ENCODE data around the gene CBLC. TPM values are rescaled to one million over a fixed set of nuclear protein-coding genes. Genes with fewer than 3 reads are reported as not detected.

The CBLC gene
- total and polyA plus RNA-seq, 10 of the 15 experiments (the other 5 are each of a cell fraction or from before 2014, with no cell fraction given), result not detected

DNA sequence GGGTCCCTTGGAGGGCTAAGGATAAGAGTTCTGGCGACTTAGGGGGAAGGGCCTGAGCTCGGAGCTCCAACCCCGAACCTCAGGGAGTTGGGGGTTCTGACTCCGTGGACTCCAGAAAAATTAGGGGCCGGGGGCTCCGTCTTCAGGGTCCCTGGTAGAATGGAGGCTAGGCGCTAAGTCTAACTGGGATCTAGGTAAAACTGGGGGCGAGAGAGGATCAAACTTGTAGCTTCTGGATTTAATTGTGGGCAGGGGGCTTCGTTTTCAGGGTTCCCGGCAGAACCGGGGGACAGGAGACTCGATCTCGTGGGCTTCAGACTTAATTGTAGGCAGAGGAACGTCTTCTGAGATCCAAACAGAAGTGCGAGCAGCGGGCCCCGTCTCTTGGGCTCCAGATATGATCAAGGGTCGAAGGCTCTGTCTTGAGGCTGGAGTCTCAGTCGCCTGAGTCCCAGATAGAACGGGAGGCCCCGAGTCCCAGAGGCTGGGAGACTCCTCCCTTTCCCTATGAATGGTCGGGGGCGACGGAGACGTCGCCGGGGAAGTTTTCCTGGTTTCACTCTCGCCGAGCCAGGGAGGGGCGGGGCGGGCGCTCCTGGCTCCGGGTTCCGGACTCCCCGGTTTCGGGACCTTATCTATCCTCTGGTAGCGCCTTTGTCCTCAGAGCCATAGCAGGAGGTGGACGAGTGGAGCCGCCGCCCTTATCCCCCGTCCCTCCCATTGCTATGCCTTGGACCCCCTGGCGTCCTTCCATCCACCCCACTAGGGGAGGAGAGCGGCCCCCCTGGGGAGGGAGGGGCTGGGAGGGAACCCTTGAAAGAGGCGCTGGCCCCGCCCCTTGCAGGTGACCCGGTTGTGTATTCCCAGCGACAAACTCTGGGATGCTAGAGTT, 69.7 kb downstream of the CBLC start:
- CTCF ChIA-PET, result interaction anchor here (0.6 kb wide), 1 partner anchor 17 kb away, joined by 3 read pairs; no protein-coding TSS in a partner anchor
- H3K27ac ChIP-seq (ENCODE audit: control insufficient read depth, insufficient read depth), result no peak overlapping the region
- RAD21 ChIA-PET (ENCODE audit: unreplicated experiment), result no interaction called here
- intact Hi-C loops (cut with micrococcal nuclease; ENCODE audit: unreplicated experiment), result loop anchor here (5.0 to 10.0 kb wide), 2 partner anchors 45 to 193 kb away; partner anchors contain the start of gene TOMM40
- H3K36me3 ChIP-seq (ENCODE audit: control insufficient read depth in 2 of 2, insufficient read depth in 2 of 2, low read length in 1 of 2), result no peaks in the 10 kb centered on the region
- H4K20me1 ChIP-seq (ENCODE audit: control insufficient read depth, insufficient read depth), result no peaks in the 10 kb centered on the region
- no peak for FAIRE-seq
- H3K9me3 ChIP-seq (replicated peaks; ENCODE audit: control insufficient read depth, insufficient read depth, low read length), result no peaks in the 10 kb centered on the region
- no peak overlapping the region for H3K4me2 ChIP-seq (ENCODE audit: control insufficient read depth, insufficient read depth)
- in situ Hi-C loops (cut with MboI), result no loop called here
- no peak overlapping the region for H3K9ac ChIP-seq (ENCODE audit: control insufficient read depth, insufficient read depth, low read length)
- 8% methylated on average over 38 of the region's 47 CpGs for WGBS (ENCODE audit: insufficient coverage, insufficient replicate concordance, low lambda C conversion rate, missing lambda C conversion rate)
- POLR2A ChIA-PET, result no interaction called here
- DNase-seq (ENCODE audit: low read depth, low spot score), result no peak
- TF ChIP-seq SUPT20H (IDR thresholded peaks at IDR 0.05; ENCODE audit: borderline replicate concordance, control insufficient read depth, low read depth, low read length) (no peak), EZH2 (IDR thresholded peaks at IDR 0.05; ENCODE audit: borderline replicate concordance, control insufficient read depth, low read depth, low read length) (0 out of 2 replicates have a peak, but pooled peaks have one; percentile 30)
- peaks cover 8% of the 10 kb centered on the region for H3K4me1 ChIP-seq (ENCODE audit: control insufficient read depth, insufficient read depth, low read length)
- peaks cover 9 to 11% of the 10 kb centered on the region in 2 experiments for H3K27me3 ChIP-seq (replicated peaks in 1 of 2; ENCODE audit: control insufficient read depth in 2 of 2, insufficient read depth in 2 of 2, low read length in 1 of 2)
- no peak overlapping the region for H2AFZ ChIP-seq (ENCODE audit: control insufficient read depth, low read depth, low read length)
- H3K4me3 ChIP-seq, result 0 out of 2 replicates have a peak overlapping the region, but pooled peaks have one; percentile 11
- no TSS peak for BruUV-seq (replicated peaks)
- H3K79me2 ChIP-seq (ENCODE audit: control insufficient read depth, insufficient read depth, low read length), result no peaks in the 10 kb centered on the region
- SMC1A ChIA-PET (ENCODE audit: uncharacterized antibody, unreplicated experiment), result interaction anchor here (1.4 kb wide), 1 partner anchor 76 kb away, joined by 5 read pairs; no protein-coding TSS in a partner anchor
- ATAC-seq, result no peak

- H3K9ac ChIP-seq (ENCODE audit: control insufficient read depth, insufficient read depth, low read length), result no peak overlapping the region
Observed at GRCh38 chr19:44848036-44848811, 70.5 kb downstream of the CBLC start.

More at GRCh38 chr19:44848036-44848811, 70.5 kb downstream of the CBLC start:
- POLR2A ChIA-PET, result no interaction called here
- TF ChIP-seq RELB (IDR thresholded peaks at IDR 0.05; ENCODE audit: low read depth) (no peak), YY1 (IDR thresholded peaks at IDR 0.05; ENCODE audit: low read depth, low read length) (no peak), ZNF207 (IDR thresholded peaks at IDR 0.05; ENCODE audit: borderline replicate concordance) (no peak)
- RAD21 ChIA-PET (ENCODE audit: unreplicated experiment), result no interaction called here
- peaks cover 9 to 11% of the 10 kb centered on the region in 2 experiments for H3K27me3 ChIP-seq (replicated peaks in 1 of 2; ENCODE audit: control insufficient read depth in 2 of 2, insufficient read depth in 2 of 2, low read length in 1 of 2)
- no peak overlapping the region for H2AFZ ChIP-seq (ENCODE audit: control insufficient read depth, low read depth, low read length)
- H3K79me2 ChIP-seq (ENCODE audit: control insufficient read depth, insufficient read depth, low read length), result no peaks in the 10 kb centered on the region
- intact Hi-C loops (cut with micrococcal nuclease; ENCODE audit: unreplicated experiment), result loop anchor here (5.0 to 10.0 kb wide), 2 partner anchors 44 to 193 kb away; partner anchors contain the start of gene TOMM40
- SMC1A ChIA-PET (ENCODE audit: uncharacterized antibody, unreplicated experiment), result no interaction called here
- ATAC-seq (no peak), FAIRE-seq (no peak), DNase-seq (ENCODE audit: low read depth, low spot score) (no peak)
- no peak overlapping the region for H3K4me3 ChIP-seq
- H3K36me3 ChIP-seq (ENCODE audit: control insufficient read depth in 2 of 2, insufficient read depth in 2 of 2, low read length in 1 of 2), result no peaks in the 10 kb centered on the region
- BruUV-seq (replicated peaks), result no TSS peak
- WGBS (ENCODE audit: insufficient coverage, insufficient replicate concordance, low lambda C conversion rate, missing lambda C conversion rate), result 29% methylated on average over 16 of the region's 19 CpGs
- in situ Hi-C loops (cut with MboI), result no loop called here
- H3K27ac ChIP-seq (ENCODE audit: control insufficient read depth, insufficient read depth), result no peak overlapping the region
- H3K4me2 ChIP-seq (ENCODE audit: control insufficient read depth, insufficient read depth), result no peak overlapping the region
- CTCF ChIA-PET, result interaction anchor here (0.6 to 1.0 kb wide), 3 partner anchors 194 to 265 kb away, joined by 3 read pairs; no protein-coding TSS in a partner anchor
- H3K4me1 ChIP-seq (ENCODE audit: control insufficient read depth, insufficient read depth, low read length), result peaks cover 8% of the 10 kb centered on the region
- no peaks in the 10 kb centered on the region for H3K9me3 ChIP-seq (replicated peaks; ENCODE audit: control insufficient read depth, insufficient read depth, low read length)
- H4K20me1 ChIP-seq (ENCODE audit: control insufficient read depth, insufficient read depth), result no peaks in the 10 kb centered on the region

Data from GM12878 (cell line).